ENCODE measurements around the gene MFAP5.

Gene MFAP5, protein sequence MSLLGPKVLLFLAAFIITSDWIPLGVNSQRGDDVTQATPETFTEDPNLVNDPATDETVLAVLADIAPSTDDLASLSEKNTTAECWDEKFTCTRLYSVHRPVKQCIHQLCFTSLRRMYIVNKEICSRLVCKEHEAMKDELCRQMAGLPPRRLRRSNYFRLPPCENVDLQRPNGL

DNA sequence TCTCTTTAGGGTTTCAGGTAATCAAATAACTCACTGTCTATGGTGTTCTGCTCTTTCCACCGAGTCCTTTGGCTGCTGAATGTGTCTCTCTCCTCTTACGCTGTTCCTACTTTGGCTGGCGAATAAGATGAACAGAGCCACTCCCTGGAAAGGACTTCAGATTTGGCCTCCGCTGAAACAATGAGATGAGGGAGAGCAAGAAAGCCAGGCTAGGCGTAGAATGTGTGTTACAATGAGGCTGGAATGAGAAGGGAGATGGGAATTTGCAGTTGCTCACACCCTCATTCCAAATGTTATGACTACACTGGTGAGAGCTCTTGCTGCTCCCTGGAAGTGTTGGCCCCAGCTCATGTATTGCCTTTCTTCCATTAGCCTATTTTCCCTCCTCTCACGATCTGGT, at the start of gene MFAP5:
MFAP5 (minus strand) TSS at position 234 of the 400 bp plus-strand sequence. CDS start 722 bp downstream, outside the sequence.
- no peak for DNase-seq

DNA sequence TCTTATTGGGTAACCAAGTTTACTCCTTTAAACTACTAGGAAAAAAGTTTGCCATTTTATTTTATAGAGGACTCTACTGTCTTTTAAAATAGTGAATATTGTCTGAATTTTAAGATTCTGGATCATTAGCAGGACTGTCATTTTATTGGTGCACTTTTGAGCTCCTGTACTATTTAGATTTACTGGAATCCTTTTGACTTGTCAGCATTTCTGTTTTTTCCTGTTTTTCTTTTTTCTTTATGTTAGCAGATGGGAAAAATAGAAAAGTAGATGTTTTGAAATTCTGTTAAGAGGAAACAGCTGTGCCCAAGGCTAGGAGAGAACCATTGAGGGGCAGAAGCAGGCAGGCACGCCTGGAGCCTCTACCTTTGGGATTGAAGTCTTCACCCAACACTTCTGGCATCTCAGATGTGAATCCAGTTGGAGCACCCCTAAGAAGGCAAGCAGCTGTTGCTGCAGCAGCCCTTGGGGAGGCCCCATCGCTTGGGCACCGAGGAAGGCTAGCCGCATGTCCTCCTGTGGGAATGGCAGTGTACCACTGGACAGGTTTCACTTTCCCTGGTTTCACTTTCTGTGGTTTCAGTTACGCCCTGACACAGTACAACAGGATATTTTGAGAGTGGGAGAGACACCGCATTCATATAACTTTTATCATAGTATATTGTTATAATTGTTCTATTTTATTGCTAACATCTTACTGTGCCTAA, 46.7 kb upstream of the MFAP5 start:
- DNase-seq: no peak

DNA sequence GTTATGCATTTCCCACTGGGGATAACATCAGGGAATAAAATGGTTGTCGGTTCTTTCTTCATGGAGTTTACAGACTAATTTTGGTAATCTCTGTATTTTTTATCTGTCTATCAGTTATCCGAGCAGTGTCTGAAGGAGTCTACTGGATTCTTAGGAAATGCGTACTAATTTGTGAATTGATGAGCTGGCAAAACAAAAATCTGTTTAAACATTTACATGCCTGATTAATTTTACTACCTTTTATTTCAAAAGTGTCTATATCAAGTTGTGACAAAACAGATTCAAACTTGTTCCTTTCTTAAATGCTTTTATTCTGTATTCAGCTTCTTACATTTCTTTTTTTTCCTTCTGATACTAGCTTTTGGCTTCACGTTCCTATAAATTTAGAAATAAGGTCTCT, 39.5 kb upstream of the MFAP5 start:
- DNase-seq: no peak

DNA sequence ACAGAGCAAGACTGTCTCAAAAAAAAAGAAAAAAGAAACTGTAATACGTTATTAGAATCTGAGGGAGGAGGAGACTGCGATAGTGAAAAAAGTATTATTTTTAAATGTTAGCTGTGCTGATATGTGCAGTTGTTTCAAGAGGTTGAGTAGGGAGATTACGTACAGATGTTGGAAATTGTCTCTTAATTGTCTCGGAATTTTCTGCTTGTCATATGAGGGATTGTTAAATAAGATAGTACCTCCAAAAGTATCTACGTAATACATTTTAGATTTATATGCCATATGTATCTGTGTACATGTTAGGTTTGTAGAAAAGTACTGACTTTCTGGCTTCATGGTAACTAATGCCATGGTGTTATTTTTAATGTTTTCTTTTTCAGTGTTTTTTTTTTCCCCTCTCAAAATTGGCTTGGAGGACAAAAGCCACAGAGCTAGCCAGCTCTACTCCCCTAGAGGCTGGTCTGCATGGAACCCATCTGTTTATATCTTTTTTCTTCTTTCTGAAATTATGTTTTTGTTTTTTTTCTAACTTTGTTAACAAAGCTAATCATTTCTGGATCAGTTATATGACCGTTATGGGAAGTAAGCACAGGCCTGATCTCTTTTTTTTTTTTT, 38.5 kb upstream of the MFAP5 start:
- no peak for DNase-seq

DNA sequence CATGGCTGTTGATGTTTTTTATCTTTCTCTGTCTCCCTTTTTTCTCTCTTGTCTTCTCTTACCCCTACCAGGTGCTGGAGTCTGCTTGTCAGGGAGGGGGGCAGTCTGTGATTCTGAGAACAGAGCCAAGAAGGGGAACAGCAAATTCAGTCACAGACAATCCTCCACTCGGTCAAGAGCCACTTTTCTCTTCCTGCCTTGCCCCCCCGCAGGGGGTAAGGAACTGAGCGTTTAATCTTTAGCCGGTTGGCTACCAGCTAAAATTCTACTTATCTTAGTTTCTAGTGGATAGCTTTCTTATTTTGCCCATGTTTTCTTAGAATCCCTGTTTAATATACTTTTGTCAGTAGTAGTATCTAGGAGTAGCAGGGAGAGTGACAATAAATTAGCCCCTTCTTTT, 37.1 kb upstream of the MFAP5 start:
- DNase-seq: no peak

DNA sequence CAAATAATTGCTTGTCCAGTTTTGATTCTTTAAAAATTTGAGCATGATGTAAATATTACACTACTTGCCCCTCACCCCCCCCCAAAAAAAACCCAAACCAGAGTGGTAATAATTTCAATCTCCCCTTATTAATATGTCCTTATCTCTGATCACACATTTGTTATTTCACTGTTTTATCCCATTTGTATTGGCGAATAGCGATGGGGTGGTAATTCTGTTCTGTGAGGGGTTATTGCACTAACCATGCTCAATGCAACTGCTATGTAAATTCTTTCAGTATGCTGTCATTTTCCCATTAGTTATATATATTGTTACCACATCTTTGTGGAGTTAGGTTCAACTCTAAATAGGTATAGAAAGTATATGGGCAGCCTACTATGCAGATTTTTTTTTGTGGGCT, 36.3 kb upstream of the MFAP5 start:
- DNase-seq: no peak

DNA sequence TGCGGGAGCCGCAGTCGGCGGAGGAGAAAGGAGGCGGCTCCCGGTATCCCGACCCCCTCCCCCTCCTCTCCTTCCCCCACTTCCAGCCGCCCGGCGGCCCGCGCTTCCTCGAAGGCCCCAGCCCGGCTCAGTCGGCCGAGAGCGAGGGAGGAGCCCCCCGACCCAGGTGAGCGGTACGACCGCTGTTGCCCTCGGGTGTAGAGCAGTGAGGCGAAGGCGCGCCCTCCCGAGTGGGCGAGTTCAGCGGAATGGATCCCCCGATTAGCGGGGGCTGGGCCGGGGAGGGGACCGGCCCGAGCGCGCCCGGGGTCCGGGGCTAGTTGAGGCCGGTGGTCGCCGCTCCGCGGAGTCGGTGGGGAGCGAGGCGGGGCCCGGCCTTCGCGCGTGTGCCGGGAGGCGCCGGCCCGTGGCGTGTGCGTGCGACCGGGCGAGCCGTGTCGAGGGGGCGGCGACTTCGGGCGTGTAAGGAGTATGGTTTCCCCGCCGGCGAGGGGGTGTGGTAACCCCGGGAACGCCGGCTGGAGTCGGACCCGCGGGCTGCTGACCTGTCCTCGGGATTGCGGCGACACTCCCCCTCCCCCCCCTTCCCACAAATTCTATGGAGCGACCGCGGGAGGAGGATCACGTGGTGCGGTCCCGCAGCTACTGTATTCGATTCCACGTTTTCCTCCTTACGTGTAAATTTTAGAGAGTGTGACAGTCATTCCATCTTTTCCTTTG, 35.7 kb upstream of the MFAP5 start:
- peak; percentile 29 to 34 for DNase-seq

DNA sequence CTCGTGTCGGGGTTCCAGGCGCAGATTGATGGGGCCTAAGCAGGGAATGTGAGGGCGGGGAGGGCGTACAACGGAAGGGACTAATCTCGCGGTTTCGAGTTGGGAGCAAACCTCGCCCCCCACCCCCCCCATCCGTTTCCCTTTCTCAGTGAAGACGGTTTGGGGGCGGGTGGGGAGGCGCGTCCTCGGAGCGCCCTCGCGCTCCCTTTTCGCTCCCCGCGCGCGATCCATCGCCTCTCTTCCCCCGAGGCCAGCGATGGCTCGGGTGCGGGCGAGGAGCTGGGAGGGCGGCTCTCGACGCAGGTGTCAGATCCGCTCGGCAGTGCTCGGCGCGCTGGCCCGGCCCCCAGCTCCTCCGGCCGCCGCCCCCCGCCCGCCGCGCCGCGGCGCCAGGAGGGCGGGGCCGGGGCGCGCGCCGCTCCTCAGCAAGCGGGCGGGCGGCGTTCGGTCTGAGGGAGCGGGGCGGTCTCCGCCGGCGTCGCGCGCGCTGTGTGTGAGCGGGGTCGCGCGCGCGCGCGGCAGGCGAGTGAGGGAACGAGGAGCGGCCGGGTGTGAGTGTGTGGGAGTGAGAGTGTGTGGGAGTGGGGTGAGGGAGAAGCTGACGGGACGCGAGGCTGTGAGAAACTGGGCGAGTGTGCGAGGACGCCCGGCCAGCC, 35.0 kb upstream of the MFAP5 start, which contains the start of gene RIMKLB:
RIMKLB (plus strand) TSS at position 516 of the 656 bp plus-strand sequence. CDS start 15,876 bp downstream, outside the sequence.
- peak; percentile 83 to 87 for DNase-seq

DNA sequence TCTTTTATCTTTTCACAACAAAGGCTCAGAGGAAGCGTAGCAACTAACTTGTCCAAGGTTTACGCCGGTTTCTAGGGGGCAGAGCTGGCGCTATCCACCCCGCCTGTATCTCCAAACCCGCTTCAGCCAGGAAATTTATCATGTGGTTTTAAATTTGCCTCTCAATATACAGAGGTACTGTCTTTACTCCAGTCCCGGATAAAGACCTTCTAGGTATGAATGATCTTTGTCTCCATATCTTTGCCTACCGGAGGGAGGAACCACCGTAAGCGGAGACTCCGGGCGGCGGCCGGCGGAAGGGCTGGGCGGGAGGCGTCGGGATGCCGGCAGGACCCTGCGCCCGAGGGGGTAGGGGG, 34.5 kb upstream of the MFAP5 start:
- no peak for DNase-seq

DNA sequence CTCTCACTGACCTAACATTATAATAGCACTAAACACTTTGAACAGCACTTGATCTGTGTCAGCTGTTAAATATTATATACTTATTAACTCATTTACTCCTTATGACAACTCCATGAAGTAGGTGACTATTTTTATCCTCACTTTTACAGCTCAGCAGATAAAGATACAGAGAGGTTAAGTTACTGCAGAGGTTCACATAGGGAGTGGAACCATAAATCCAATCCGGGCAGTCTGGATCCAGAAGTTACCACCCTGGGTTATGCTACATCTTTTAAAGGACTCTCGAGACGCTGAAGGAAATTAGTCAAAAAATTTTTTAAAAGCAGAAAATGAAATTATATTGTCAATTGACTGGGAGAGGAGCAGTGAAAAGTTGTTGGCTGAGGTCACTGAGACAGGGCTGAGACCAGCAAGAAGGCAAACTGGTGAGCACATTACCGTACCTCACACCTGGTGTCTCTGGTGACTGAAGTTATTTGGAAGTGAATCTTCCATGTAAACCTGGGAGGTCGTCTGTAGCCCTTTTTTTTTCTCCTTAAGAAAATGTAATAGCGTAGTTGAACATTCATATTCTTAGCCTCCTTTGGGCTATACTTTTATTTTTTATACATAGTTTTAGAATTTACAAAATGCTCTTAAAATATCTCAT, 33.9 kb upstream of the MFAP5 start:
- no peak for DNase-seq

DNA sequence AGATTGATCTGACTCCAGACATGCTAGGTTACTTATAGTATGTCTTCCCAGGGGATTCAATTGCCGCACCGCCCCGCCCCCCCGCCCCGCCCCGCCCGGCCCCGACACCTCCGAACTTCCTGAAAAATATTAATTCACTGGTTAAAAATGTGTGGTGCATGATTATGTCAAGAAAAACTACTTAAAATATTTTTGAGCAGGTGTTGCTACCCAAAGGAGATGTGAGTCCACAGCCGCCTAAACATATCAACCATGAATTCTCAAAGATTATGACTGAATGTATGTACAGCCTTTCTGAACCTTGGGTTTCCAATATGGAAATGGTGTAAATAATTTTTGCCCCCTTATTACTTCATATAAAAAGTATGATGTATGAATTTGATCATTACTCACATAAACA, 32.5 kb upstream of the MFAP5 start:
- no peak for DNase-seq

DNA sequence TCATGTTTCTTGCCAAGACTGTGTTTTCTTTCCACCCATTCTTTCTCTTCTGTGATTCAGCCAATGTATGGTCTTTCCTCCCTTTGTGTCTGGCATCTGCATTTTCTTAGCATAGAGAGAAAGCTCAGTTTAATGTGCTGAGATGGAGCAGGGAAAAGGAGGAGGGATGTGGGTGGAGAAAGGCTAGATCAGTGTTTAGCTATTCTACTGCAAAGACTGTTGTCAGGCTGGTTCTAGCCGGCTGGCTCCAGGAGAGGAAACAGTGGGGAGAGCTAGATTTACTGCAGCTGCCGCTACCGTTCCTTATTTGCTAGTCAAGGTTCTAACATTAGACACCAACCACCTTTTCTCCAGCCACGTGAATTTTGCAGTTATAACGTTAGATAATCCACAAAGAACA, 29.9 kb upstream of the MFAP5 start:
- no peak for DNase-seq

DNA sequence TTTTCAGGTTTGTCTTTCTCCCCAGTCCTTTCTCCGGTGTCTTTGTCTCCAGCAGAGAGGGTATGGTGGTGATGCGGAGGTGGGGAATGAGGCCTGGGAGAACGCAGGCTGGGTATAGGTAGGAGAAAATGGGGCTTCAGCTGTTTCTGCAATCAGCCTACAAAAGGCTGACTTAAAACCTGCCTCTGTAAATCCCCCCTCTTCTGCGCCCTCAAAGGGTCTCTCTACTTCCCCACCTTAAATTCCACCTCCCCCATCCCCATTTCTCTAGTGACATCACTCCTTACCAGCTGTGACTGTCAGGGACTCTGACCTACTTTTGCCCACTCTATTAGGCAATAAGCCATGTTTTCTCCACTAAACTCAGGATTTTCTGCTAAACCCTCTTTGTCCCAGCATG, 27.1 kb upstream of the MFAP5 start:
- DNase-seq: no peak

DNA sequence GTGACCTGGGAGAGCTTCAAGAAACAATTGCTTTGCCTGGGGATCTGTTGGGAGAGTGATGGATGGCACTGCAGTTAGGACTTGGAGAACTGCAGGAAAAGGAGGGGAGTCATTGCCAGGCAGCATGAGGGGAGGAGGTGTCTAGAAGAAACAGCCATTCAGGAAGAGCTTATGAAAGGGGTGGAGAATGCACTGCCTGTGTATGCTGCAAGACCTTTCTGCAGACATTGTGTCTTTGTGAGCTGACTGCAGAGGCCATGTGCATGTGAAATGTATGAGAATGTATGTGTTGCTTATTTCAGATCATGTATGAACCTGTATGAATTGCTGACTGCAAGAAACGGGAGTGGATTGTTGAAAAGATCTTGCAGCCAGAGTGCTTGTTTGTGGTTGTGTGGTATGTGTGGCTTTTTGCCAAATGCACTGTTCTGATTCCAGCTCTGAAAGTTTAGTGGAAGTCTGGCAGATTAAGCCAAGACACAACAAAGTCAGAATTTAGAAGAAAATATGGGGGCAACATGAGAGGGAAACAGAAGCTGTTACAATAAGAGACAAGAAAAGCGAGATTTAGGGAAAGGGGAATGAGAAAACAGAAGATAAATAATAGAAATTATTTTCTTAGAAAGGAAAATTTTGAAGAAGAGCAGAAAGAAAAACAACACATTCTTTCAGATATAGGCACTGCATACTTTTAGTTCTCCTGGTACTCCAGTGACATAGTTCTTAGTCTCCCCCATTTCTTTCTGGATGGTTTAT, 25.4 kb upstream of the MFAP5 start:
- no peak for DNase-seq

DNA sequence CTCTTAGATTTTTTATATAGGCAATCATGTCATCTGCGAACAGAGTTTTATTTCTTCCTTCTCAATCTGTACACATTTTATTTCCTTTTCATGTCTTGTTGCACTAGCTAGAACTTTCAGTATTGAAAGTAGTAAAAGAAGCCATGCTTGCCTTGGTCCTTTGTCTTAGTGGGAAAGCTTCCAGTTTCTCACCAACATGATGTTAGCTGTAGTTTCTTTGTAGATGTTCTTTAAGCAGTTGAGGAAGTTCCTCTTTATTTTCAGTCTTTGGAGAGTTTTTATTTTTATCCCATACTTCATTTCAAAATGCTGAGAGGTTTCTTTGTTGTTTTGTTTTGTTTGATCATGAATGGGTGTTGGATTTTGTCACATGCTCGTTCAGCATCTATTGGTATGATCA, 22.4 kb upstream of the MFAP5 start:
- no peak for DNase-seq

DNA sequence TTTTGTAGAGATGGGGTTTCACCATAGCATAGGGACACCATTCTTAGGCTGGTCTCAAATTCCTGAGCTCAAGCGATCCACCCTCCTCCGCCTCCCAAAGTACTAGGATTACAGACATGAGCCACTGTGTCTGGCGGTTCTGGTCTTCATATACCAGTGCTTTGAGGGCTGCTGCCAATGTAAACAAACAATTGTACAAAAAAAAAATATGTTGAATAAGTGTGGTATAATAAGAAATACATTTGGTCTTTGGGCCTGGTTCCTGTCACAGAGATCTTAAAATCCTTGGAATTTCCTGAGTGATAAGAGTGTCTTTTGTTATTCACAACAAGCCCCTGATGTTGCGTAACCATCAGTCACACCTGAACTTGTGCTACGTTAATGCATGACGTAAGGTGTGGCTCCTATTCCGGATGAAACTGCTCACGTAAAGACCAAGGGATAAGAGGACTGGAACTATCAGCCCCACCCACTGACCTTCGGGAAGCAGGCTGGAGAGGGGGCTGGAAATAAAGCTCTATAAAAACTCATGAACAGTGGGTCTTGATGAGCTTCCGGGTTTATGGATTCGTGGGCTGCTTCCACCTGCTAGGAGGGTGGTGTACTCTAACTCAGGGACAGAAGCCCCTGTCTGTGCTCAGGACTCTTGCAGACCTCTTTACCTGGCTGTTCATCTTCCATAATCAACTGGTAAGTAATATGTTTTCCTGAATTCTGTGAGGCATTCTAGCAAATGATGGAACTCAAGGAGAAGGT, 18.7 kb upstream of the MFAP5 start:
- no peak for DNase-seq

DNA sequence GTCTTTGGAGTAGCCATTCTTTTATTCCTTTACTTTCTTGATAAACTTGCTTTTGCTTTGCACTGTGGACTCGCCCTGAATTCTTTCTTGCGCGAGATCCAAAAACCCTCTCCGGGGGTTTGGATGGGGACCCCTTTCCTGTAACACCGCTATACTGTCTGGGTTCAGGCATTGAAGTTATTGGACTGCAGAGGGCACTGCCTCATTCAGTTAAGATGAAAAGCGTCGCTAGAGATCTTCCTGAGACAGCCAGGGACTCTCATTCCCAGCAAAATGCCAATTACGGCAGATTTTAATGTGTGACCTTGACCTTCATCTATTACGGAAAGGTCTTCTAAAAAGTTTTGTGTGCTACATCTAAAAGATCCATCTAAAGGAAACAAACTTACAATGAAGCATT, 17.9 kb upstream of the MFAP5 start:
- no peak for DNase-seq

DNA sequence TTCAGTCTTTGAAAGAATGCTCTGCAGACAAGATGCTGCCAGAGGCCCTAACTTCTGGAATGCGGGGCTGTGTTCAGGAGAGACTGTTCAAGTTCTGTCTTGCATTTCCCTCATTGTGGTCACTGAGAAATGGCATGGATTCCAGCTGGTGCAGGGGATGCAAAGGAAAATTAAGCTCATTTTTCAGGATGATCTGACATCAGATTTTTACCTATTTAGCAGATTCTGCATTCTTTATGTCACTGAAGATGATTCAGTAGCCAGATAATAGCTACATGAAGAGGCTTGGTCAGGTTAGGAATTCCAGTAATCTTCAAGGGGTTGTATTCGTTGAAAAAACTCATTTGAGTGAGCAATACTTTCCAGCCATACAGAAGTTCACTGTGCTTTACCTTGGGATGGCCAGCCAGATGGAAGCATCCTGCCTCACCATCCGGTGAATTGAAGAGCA, 16.1 kb upstream of the MFAP5 start:
- no peak for DNase-seq

DNA sequence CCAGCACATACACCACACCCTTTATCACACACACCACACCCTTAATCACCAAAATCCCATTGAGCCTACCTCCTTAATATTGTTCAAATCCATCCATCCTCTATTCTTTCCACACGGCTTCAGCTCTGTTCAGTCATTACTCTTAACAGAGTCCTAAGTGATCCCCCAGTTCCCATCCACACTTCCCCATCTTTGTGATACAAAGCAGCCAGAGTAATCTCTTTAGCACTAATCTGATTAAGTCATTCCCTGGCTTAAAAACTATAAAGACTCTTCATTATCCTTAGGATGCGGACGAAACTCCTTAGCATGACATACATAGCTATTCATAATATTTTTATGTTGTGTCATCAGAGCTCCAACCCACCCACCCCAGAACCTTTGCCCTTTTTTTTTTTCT, 14.7 kb upstream of the MFAP5 start:
- DNase-seq: no peak

DNA sequence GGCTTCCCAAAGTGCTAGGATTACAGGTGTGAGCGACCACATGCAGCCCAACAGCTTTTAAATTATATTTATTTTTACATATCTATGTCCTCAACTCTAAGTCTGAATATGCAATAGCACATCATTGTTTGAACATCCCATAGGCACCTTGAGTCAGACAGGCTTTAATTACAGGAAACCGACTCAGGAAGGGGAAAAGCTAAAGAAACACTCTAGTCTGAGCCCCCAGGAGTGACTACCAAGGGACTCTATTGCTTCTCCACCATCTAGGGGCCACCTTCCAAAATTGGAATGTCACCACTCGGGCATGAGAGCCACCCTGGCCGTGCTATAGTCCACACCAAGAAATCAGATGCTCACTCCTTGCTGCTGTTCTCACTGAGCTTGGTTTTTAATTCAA, 14.0 kb upstream of the MFAP5 start:
- DNase-seq: no peak

DNA sequence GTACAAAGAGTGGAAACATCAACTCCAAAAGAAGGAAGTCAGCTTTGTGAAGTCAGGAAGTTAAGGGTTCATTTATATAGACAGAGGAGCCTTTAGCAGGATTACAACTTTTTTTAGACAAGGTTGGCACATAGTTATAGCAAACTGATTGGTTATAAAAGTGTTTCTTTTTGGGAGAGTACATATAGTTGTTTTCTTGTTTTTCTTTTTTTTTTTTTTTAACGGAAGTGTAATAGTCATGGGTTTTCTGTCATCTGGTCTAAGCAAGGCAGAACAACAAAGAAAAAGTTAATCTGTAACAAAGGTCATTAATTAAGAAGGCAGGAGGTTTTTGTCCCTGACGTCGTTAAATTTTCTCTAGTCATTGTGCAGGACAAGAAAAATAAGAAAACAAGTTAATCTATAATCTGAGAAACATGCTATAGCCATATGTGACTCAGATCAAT, 13.0 kb upstream of the MFAP5 start:
- DNase-seq: no peak
